Glomerular endothelial cell (primary cell): ENCODE measurements around the gene SLC13A5. TPM values are rescaled to one million over a fixed set of nuclear protein-coding genes. Genes with fewer than 3 reads are reported as not detected.

Experiments
- DNase-seq: peaks from one replicate; pipeline ENCODE4 v3.0.0-alpha.2; 2011; ENCODE audit warnings: low read depth, low spot score; ENCODE audit errors: extremely low read depth
- total RNA-seq: library from RNA; depleted of rRNA; stranded (reverse); fragments of >200 nt; gene quantifications from 2 replicates; pipeline ENCODE4 v1.2.3, GENCODE V29; 2015

The SLC13A5 gene
- total RNA-seq, 1 donor from 2014 or later = not detected

- DNase-seq = no peak
Observed at GRCh38 chr17:6639586-6640535, 73.3 kb downstream of the SLC13A5 start.

GRCh38 chr17:6639014-6639585 is 74.1 kb downstream of the SLC13A5 start:
- no peak for DNase-seq

DNA sequence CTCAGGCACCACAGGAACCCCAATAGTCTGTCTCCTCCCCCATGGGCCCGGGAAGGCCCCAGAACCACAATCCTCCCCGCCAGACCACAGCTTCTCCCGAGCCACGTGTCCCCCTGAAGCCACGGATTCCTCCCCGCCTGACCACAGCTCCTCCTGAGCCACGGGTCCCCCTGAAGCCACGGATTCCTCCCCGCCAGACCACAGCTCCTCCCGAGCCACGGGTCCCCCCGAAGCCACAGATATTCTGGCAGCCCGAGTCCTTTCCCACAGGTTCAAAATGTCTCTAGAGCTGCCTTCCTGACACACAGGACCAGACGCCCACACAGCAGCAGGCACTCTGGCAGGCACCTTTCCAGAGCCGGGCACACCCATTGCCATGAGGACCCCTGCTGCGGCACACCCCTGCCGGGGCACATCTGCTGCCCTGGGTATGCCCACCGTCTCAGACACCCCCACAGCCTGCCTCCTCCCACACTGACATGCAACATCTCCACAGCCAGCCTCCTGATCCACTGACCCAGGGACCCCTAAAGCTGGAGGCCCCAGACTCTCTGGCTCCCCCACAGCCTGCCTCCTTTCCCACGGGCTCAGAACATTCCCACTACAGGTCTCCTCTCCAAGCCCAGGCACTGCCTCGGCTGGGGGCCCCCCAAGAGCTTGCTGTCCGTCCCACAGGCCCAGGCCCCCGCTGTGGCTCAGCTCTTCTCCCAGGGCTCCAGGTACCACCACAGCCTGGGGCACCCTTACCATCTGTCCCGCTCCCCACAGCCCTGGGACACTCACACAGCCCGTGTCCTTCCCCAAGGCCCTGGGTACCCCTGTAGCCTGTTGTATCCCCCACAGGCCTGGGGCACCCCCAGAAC is 74.9 kb downstream of the SLC13A5 start:
- no peak for DNase-seq

DNA sequence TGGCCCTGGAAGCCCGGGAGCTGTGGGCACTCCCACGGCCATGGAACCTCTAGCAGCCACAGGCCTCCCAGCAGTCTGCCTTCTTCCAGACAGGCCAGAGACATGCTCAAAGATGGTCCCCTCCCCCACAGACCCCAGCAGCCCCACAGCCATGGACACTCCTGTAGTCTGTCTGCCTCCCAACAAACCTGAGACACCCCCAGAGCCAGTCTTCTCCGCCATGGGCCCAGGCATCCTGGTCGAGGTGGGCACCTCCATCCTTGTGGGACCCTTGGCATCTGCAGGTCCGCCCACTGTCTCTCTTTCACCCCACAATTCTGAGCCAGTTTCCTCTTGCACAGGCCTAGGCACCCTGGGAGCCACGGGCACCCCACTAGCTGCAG is 75.7 kb downstream of the SLC13A5 start:
- no peak for DNase-seq

DNA sequence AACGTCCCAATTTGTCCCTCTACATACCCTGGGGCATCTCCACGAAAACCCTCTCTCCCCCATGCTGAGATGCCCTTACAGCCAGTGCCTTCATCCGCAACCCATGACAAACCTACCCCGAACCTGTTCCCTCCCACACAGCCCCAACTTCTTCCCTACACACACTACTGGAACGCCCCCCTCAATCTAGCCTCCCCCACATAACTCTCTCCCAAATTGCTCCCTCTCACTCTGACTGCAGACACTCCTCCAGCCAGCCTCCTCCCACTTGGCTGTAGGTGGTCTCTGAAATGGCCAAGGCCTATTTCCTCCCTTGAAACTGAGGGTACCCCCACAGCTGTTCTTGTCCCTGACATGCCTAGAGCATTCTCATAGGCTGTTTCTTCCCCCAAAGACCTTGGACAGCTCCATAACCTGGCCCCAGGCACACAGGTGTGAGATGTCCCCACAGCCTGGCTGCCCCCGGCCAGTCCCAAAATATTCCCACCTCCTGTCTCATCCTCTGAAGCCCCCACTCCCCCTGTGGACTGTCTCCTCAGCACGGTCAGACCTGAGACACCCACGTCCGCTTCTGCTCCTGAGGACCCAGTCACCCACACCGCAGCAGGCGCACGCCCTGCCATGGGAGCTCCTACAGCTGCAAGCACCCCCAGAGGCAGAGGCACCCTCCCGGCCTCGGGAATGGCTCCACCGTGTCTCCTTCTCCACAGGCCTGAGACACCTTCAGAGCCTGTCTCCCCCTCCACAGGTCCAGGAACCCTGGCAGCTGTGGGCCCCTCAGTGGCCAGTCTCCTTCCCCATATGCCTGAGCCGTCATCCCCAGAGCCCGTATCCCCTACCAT is 76.3 kb downstream of the SLC13A5 start:
- no peak for DNase-seq

DNA sequence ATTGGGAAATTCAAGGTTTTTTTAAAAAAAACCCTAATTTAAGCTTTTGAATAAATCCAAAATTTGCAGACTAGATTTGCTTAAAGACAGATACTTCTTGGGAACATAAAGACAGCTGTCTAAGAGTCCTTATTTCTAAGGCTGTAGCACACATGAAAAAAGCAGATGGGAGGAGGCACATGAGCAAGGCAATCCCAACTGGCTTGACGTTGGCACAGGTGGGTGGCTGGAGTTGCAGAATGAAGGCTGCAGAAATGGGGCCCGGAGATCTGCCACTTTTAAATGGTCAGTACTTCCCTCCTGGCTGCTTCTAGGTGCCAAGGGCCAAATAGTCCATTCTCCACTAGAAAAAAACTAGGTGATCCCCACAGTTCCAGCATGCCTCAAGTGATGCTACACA is 77.1 kb downstream of the SLC13A5 start:
- DNase-seq = no peak

Other genes starting within 250 kb of the SLC13A5 start
- 0.15 and 0.82 TPM in 2 replicates for gene PITPNM3, start 156.8 kb downstream of the SLC13A5 start, total RNA-seq
- 17.3 and 19.8 TPM in 2 replicates for gene KIAA0753, start 72.7 kb downstream of the SLC13A5 start, total RNA-seq
- 177 and 221 TPM in 2 replicates for gene TXNDC17, start 72.3 kb downstream of the SLC13A5 start, total RNA-seq
- 12.0 and 15.7 TPM in 2 replicates for gene MED31, start 61.8 kb downstream of the SLC13A5 start, total RNA-seq
- 2.7 TPM in 1 of 2 replicates, not detected in the other for gene C17orf100, start 61.6 kb downstream of the SLC13A5 start, total RNA-seq
- 19.4 and 82.8 TPM in 2 replicates for gene XAF1, start 42.7 kb upstream of the SLC13A5 start, total RNA-seq
- 0.29 and 0.58 TPM in 2 replicates for gene FBXO39, start 62.8 kb upstream of the SLC13A5 start, total RNA-seq
- gene TEKT1, start 118.4 kb upstream of the SLC13A5 start, total RNA-seq = not detected in 2 replicates